NCI-H1105 treated with DMSO at 0.1 percent for 48 hours (cell line): ENCODE data around the gene ATP2C2.

Experiments
- DNase-seq: peaks from one replicate; lab custom pipeline; 2025; lab: John Stamatoyannopoulos, UW

ATP2C2 gene

GRCh38 chr16:84475643-84476240 lies 107.4 kb downstream of the ATP2C2 start:
- DNase-seq = no peak

DNA sequence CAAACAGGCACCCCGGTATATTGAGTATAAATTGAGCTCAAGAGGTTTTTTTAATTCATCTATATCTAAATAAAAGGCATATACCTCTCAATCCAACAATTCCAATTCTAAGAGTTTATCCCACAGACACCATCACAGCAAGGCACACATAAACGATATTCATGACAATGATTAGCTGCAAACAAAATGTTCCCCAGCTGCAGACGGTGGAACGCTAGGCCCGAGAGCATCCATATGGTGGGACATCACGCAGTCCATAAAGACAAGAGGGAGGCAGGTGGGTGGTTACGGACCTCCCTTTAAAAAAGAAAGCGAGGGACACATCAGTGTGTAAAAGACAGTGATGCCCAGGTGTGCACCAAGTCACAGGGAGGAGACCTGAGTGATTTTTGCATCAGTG lies 108.1 kb downstream of the ATP2C2 start:
- DNase-seq = no peak

DNA sequence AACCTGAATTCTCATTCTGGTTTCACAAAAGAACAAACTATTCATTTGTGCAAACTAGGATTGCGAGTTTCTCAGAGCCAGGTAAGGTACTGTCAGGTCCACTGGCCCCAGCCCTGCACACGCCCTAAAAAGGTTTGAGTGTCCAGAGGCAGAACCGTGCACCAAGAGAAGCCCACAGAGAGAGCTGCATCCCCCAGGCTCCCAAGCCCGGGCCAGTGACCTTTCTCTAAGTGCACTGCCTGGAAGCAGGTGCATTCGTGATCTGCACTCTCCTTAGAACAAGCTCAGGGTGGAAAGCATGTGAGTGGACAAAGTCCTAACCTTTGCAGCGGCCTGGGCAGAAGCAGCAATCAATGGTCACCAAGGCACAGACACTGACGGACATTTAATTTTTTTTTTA lies 109.3 kb downstream of the ATP2C2 start:
- no peak for DNase-seq

GRCh38 chr16:84478172-84478947 lies 110.0 kb downstream of the ATP2C2 start:
- DNase-seq = no peak

- no peak for DNase-seq
Measured at GRCh38 chr16:84479716-84480450, 111.5 kb downstream of the ATP2C2 start.

DNA sequence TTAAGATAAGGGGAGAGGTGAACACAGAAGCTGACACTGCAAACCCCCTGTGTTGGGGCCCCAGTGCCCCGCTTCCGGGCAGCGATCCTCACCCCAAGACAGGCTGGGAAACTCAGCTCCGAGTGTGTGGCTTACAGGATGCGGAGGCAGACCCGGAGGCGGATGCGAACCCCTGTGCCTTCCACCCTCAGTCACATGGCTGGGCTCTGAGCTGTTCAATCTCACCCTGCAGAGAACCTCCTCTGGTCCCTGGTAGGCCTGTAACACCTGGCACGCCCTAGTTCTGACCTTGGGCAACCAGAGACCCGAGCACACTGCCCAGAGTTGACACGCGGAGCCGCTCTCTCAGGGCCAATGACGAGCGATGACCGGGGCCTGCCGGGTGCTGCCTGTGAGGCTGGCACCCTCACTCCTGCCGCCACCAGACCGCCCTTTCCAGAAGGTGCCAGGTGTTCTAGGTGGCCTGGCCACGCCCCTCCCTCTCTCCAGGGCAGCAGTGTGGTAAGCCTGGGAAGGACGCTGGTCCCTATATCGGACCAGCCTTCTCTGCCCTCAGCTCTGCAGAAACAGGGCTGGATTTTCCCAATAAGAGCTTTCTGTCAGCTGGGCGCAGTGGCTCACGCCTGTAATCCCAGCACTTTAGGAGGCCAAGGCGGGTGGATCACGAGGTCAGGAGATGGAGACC lies 112.9 kb downstream of the ATP2C2 start:
- DNase-seq = no peak

DNA sequence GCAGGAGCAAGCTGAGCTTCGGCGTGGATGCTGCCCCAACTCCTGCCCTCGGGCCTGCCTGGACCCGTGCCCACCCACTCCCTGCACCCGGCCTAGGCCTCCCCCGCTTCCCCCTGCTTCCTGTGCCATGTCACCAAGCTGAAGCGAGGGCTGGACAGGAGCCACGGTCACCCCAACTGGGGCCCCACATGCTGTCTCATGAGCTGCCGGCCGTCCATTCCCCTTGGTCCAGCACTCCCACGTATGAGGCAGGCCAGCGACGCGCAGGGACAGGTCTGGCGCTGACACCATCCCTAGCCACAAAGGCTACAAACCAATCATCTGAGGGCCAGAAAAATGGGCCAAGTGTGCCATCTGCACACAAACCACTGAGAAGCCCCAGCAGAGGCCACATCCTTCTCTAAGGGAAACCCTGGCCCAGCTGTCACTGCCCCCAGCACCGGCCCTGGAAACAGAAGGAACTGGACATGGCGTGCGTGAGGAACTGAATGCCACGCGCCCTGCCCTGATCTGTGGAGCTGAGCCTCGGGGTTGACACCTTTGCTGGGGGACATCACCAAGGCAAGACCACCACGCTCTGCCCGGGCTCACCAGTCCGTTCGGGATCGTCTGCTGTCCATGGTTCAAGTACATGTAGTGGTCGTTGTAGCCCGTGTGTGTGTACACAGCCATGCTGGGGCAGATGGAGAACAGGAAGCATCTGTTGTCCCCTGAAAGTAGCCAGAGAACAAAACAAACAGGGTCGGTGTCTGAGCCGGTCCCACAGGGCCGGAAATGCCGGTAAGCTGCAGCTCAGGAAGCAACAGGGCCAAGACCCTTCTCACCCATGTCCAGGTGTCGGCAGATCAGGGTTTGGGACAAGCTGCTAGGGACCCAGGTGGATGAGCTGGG lies 113.9 kb downstream of the ATP2C2 start:
- DNase-seq = no peak

DNA sequence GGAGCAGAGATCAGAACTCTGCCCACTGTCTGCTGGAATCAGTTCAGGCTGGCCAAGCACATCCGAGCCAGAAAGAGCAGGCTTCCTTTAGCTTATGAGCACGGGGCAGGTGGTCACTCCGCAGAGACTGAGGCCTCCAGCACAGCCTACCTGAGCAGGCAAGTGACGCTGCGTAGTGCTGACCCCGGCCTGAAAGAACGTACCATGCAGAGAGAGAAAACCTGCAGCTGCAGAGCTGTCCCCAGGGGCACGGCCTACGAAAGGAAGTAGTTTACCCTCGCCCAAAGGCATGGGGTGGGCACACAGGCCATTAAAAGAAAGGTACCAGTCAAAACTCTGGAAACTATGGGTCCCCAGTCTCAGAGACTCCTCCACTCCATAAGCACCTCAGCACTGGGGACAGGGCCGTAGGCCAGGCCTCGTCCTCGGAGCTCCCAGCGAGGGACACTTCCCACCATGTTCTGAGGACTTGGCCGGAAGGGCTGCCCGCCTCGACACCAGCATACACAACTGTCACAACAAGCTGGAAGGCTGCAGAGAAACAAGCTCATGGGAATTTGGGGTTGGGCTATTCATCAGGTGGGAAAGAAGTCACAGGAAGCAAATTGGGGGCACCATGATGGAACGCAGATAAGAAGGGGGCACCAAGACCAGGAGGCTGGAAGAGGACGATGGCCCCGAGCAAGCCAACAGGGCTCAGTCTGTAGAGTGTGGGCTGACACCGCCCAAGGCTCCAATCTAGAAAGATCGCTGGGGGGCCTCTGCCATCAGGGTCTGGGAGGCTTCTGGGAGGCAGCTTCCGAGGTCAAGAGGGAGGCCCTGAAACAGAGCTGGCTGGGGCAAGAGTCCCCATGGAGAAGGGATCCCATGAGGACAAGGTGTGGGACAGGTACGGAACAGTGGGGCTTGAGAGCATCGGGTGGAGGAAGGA lies 114.9 kb downstream of the ATP2C2 start:
- no peak for DNase-seq

- no peak for DNase-seq
Measured at GRCh38 chr16:84483882-84484565, 115.7 kb downstream of the ATP2C2 start.

- DNase-seq = no peak
Measured at GRCh38 chr16:84484579-84485254, 116.4 kb downstream of the ATP2C2 start.

DNA sequence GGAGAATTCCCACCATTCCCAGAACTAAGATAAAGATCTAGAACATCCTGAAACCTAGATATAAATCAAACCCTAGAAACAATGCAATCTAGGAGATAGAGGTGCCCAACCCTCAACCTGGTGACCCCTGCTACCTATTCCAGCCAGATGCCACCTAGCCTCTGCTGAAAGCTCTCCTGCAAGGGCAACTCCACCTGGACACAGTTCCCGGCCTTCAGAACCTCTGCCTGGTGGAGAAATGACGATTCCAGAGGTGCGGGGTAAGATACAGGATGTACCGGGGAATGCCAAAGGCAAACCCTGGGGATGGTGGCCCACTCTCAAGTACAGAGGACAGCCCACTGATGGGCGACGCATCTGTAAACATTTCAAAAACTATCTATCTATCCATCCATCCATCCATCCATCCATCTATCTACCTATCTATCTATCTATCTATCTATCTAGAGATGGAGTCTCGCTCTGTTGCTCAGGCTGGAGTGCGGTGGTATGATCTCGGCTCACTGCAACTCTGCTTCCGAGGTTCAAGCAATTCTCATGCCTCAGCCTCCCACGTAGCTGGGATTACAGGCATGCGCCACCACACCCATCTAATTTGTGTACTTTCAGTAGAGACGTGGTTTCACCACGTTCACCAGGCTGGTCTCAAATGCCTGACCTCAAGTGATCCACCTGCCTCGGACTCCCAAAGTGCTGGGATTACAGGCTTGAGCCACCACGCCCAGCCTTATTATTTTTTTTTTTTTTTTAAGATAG lies 117.1 kb downstream of the ATP2C2 start:
- DNase-seq = no peak

DNA sequence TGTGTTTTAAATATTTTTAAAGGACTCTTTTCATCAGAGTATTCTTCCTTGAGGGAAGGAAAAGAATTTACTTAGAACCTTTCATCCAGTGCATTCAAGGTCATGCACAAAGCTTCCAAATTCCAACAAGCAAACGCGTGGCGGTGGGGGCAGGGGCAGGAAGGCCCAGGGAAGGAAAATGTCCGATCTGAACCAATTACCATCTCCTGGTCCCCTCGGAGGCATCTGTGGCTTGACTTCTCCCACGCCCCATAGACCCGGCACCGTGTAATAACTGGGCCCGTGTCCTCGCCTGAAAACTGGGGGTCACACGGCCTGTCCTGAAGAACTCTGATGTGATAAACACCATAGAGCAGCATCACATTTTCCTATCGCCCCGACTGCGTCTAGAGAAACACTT lies 117.8 kb downstream of the ATP2C2 start:
- no peak for DNase-seq

DNA sequence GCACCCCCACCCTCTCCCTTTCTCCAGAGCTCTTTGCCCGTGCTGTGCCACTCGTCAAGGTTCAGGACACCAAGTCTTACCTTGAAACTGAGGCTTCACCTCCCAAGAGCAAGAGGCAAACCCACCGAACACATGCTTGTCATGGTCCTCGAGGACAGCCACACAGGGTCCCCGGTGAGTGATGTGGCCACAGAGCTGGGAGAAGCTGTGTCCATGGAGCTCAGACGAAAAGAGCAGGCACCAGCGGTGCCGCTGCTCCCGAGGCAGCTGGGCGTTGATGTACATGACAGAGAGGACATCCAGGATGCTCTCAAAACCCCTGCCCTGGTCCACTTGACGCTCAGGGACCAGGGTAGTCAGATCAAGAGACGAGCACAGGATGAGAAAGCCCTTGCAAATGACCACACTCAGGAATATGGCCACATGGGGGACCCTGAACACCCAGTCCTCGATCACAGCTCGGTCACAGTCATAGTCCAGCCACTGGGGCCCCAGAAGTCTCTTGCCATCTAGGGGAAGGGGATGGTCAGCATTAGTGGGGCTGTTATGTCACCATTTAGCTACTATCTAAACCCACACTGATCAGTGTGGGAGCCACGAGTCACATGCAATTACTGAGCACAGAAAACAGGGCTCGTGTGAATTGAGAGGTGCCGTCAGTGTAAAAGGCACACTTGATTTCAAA lies 118.4 kb downstream of the ATP2C2 start:
- DNase-seq = no peak

DNA sequence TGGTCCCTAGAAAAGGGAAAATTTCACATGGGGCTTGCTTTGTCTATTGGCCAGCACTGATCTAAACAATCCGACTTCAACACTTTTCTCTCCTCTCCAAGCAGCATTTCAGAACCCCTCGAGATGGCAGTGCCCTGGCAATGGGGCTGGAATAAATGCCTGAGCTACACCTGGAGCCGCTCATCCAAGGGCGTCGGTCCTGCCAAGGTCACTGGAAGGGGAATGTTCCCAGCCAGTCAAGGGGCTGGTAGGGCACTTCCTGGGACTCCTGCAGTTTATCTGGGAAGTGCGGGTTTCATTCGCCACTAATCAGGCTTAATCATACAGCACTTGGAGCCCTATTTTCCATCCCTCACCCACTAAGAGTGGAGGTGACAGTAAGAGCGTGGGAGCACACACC lies 119.0 kb downstream of the ATP2C2 start:
- no peak for DNase-seq

GRCh38 chr16:84489131-84489530 lies 120.8 kb downstream of the ATP2C2 start:
- DNase-seq = no peak

GRCh38 chr16:84495506-84495905 lies 127.2 kb downstream of the ATP2C2 start:
- DNase-seq = no peak

DNA sequence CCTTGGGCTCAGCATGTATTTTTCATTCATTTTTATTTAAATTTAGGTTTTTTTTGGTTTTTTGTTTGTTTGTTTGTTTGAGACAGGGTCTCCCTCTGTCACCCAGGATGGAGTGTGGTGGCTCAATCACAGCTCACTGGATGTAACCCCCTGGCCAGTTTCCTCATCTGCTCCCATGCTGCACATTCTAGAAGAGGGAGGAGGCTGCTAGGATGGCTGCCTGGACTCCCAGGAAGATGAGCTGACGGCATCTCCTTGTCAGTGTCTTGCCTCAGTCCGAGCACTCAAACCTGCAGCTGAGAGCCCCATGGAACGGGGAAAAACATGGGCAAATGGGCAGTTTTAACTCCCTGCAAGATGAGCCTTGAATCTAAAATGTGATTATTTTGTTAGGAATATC lies 128.7 kb downstream of the ATP2C2 start:
- DNase-seq = no peak
